ENCODE measurements around the gene AIF1L.
"Not testable (repeated sequence)": the region's sequence is repeated elsewhere in the genome, so short reads cannot be mapped to it uniquely, and the experiment has no call there.

Gene AIF1L

GRCh38 chr9:131107760-131108159, 11.4 kb downstream of the AIF1L start:
- H3K4me3 ChIP-seq (ENCODE audit: low read depth, low read length): no peak overlapping the region
- no peak for TF ChIP-seq CTCF (IDR thresholded peaks at IDR 0.05; ENCODE audit: insufficient read depth, low read depth, low read length, missing control alignments)
- DNase-seq (ENCODE audit: low read depth): no peak

GRCh38 chr9:131111186-131111853, 15.0 kb downstream of the AIF1L start:
- DNase-seq (ENCODE audit: low read depth): no peak
- no peak for TF ChIP-seq CTCF (IDR thresholded peaks at IDR 0.05; ENCODE audit: insufficient read depth, low read depth, low read length, missing control alignments)
- no peak overlapping the region for H3K4me3 ChIP-seq (ENCODE audit: low read depth, low read length)

- no peak for TF ChIP-seq CTCF (IDR thresholded peaks at IDR 0.05; ENCODE audit: insufficient read depth, low read depth, low read length, missing control alignments)
- no peak for DNase-seq (ENCODE audit: low read depth)
- no peak overlapping the region for H3K4me3 ChIP-seq (ENCODE audit: low read depth, low read length)
These were observed 15.6 kb downstream of the AIF1L start for GRCh38 chr9:131111854-131112311.

DNA sequence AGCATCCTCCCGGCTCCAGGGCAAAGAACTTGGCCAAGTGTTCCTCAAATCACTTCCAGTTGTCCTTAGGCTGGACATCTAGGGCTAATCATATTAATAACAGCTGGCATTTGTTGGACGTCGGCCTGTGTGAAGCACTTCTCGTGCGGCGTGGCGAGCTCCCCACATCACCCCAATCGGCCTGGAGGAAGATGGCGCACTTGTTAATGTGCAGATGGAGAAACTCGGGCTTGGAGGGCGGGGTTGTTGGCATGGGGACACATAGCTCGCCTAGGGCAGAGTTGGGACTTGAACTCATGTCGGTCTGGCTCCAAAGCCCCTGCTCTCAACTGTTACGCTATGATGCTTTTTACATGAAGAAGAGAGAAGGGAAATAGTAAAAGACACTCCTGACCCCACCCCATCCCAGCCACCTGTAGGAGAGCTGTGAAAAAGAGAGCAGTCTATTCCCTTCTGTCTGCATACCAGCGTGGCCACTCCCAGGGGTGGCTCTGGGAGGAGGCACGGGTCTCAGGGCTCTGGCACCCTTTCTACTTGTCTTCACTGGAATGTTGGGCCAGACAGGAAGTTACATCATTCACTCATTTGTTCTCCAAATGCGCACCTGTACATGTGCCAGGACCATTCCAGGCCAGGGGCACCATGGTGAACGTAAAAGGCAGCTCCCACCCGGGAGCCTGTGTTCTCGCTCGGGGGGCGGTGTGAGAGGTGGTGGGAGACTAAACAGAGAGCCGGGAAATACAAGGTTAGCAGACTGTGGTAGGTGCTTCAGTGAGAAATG, 16.2 kb downstream of the AIF1L start:
- H3K4me3 ChIP-seq (ENCODE audit: low read depth, low read length): no peak overlapping the region
- no peak for DNase-seq (ENCODE audit: low read depth)

DNA sequence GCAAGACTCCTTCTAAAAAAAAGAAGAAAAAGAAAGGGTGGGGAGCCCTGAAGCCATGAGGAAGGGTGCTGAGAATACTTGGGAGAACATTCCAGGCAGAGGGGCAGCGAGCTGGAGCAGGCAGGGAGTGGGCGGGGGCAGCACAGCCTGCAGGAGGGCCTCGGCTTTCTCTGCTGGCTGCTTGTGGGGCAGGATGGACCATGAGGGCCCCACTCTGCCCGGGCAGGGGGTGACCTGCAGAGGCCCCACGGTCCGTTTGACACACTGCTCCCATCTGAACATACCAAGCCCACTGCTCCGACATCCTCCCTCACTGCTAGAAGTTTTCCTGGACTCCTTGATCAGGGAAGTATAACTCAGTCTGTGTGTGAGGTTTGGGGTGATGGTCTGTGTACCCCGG, 17.3 kb downstream of the AIF1L start:
- no peak for TF ChIP-seq CTCF (IDR thresholded peaks at IDR 0.05; ENCODE audit: insufficient read depth, low read depth, low read length, missing control alignments)
- H3K4me3 ChIP-seq (ENCODE audit: low read depth, low read length): no peak overlapping the region
- DNase-seq (ENCODE audit: low read depth): no peak

More for the DNA sequence above, 16.2 kb downstream of the AIF1L start:
- no peak for TF ChIP-seq CTCF (IDR thresholded peaks at IDR 0.05; ENCODE audit: insufficient read depth, low read depth, low read length, missing control alignments)

GRCh38 chr9:131114084-131114535, 17.8 kb downstream of the AIF1L start:
- no peak for DNase-seq (ENCODE audit: low read depth)
- no peak for TF ChIP-seq CTCF (IDR thresholded peaks at IDR 0.05; ENCODE audit: insufficient read depth, low read depth, low read length, missing control alignments)

DNA sequence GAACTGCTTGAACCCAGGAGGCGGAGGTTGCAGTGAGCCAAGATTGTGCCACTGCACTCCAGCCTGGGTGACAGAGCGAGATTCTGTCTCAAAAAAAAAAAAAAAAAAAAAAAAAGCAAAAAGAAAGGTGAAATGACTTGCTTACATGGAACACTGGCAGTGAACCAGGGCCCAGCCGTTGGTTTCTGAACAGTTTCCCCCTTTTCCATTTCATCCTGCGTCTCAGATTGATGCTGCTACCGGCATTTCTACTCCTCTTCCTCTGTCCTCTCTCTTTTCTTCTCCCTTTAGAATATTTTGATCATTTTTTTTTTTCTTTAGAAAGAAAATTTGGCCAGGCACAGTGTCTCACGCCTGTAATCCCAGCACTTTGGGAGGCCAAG, 19.0 kb downstream of the AIF1L start:
- H3K4me3 ChIP-seq (ENCODE audit: low read depth, low read length): not testable (repeated sequence)

More at GRCh38 chr9:131114084-131114535, 17.8 kb downstream of the AIF1L start:
- no peak overlapping the region for H3K4me3 ChIP-seq (ENCODE audit: low read depth, low read length)

More for the DNA sequence above, 19.0 kb downstream of the AIF1L start:
- not testable (repeated sequence) for DNase-seq (ENCODE audit: low read depth)
